ENCODE results near the gene HES6.
A peak's percentile ranks its signal among the peaks of the same experiment; 100 is the strongest.

The HES6 gene

GRCh38 chr2:238286095-238286494 is 46.3 kb upstream of the HES6 start:
- peak overlapping the region; percentile 79 for H3K4me2 ChIP-seq (ENCODE audit: low read depth, low read length, poor library complexity, severe bottlenecking)
- peaks cover 34% of the 10 kb centered on the region for H4K20me1 ChIP-seq (ENCODE audit: insufficient read depth, low read length, poor library complexity, severe bottlenecking)
- H3K4me1 ChIP-seq (ENCODE audit: insufficient read depth, low read length, poor library complexity, severe bottlenecking), result peaks cover 71% of the 10 kb centered on the region
- H2AFZ ChIP-seq (ENCODE audit: low read length), result no peak overlapping the region
- H3K9me3 ChIP-seq (ENCODE audit: insufficient read depth, low read depth, low read length), result no peaks in the 10 kb centered on the region
- TF ChIP-seq EZH2phosphoT487 (IDR thresholded peaks at IDR 0.05; ENCODE audit: borderline replicate concordance), result no peak
- no peak for TF ChIP-seq CTCF (conservative IDR thresholded peaks at IDR 0.05; ENCODE audit: low read length)
- H3K27me3 ChIP-seq (ENCODE audit: insufficient read depth, low read length, poor library complexity, severe bottlenecking), result no peaks in the 10 kb centered on the region
- no peaks in the 10 kb centered on the region for H3K9me2 ChIP-seq (replicated peaks; ENCODE audit: low read depth, low read length)
- H3K79me2 ChIP-seq (ENCODE audit: insufficient read depth, low read length), result peaks cover 67% of the 10 kb centered on the region
- peak overlapping the region; percentile 75 for H3K4me3 ChIP-seq (ENCODE audit: low read length, poor library complexity, severe bottlenecking)
- H3F3A ChIP-seq (ENCODE audit: low read depth), result no peaks in the 10 kb centered on the region
- H3K9ac ChIP-seq (ENCODE audit: low read depth, low read length, poor library complexity, severe bottlenecking), result peak overlapping the region; percentile 35
- H3K36me3 ChIP-seq (ENCODE audit: insufficient read depth, low read length), result no peaks in the 10 kb centered on the region

- peaks cover 71% of the 10 kb centered on the region for H3K4me1 ChIP-seq (ENCODE audit: insufficient read depth, low read length, poor library complexity, severe bottlenecking)
- TF ChIP-seq EZH2phosphoT487 (IDR thresholded peaks at IDR 0.05; ENCODE audit: borderline replicate concordance) (no peak), CTCF (conservative IDR thresholded peaks at IDR 0.05; ENCODE audit: low read length) (no peak)
- peaks cover 34% of the 10 kb centered on the region for H4K20me1 ChIP-seq (ENCODE audit: insufficient read depth, low read length, poor library complexity, severe bottlenecking)
- peaks cover 68% of the 10 kb centered on the region for H3K79me2 ChIP-seq (ENCODE audit: insufficient read depth, low read length)
- no peaks in the 10 kb centered on the region for H3K9me2 ChIP-seq (replicated peaks; ENCODE audit: low read depth, low read length)
- H3F3A ChIP-seq (ENCODE audit: low read depth), result no peaks in the 10 kb centered on the region
- no peaks in the 10 kb centered on the region for H3K27me3 ChIP-seq (ENCODE audit: insufficient read depth, low read length, poor library complexity, severe bottlenecking)
- peak overlapping the region; percentile 35 for H3K9ac ChIP-seq (ENCODE audit: low read depth, low read length, poor library complexity, severe bottlenecking)
- no peaks in the 10 kb centered on the region for H3K9me3 ChIP-seq (ENCODE audit: insufficient read depth, low read depth, low read length)
- peak overlapping the region; percentile 79 for H3K4me2 ChIP-seq (ENCODE audit: low read depth, low read length, poor library complexity, severe bottlenecking)
- H3K4me3 ChIP-seq (ENCODE audit: low read length, poor library complexity, severe bottlenecking), result peak overlapping the region; percentile 75
- H3K36me3 ChIP-seq (ENCODE audit: insufficient read depth, low read length), result no peaks in the 10 kb centered on the region
- no peak overlapping the region for H2AFZ ChIP-seq (ENCODE audit: low read length)
These were observed 45.8 kb upstream of the HES6 start for GRCh38 chr2:238285653-238286082.

GRCh38 chr2:238284802-238285515 is 45.1 kb upstream of the HES6 start:
- Histone ChIP-seq H2AFZ (ENCODE audit: low read length) (no peak overlapping the region), H3K4me1 (ENCODE audit: insufficient read depth, low read length, poor library complexity, severe bottlenecking) (peaks cover 71% of the 10 kb centered on the region), H3K4me2 (ENCODE audit: low read depth, low read length, poor library complexity, severe bottlenecking) (peak overlapping the region; percentile 79), H3K36me3 (ENCODE audit: insufficient read depth, low read length) (no peaks in the 10 kb centered on the region), H3K9me2 (replicated peaks; ENCODE audit: low read depth, low read length) (no peaks in the 10 kb centered on the region), H3K4me3 (ENCODE audit: low read length, poor library complexity, severe bottlenecking) (peak overlapping the region; percentile 75), H3K9ac (ENCODE audit: low read depth, low read length, poor library complexity, severe bottlenecking) (no peak overlapping the region), H3K27me3 (ENCODE audit: insufficient read depth, low read length, poor library complexity, severe bottlenecking) (no peaks in the 10 kb centered on the region), H3F3A (ENCODE audit: low read depth) (no peaks in the 10 kb centered on the region), H4K20me1 (ENCODE audit: insufficient read depth, low read length, poor library complexity, severe bottlenecking) (peaks cover 34% of the 10 kb centered on the region), H3K79me2 (ENCODE audit: insufficient read depth, low read length) (peaks cover 75% of the 10 kb centered on the region), H3K9me3 (ENCODE audit: insufficient read depth, low read depth, low read length) (no peaks in the 10 kb centered on the region)
- no peak for TF ChIP-seq EZH2phosphoT487 (IDR thresholded peaks at IDR 0.05; ENCODE audit: borderline replicate concordance)
- TF ChIP-seq CTCF (conservative IDR thresholded peaks at IDR 0.05; ENCODE audit: low read length), result no peak

All from Loucy (cell line).